ENCODE results near the gene LEMD2.

- TF ChIP-seq CTCF (tag by site-specific recombination; IDR thresholded peaks at IDR 0.05), result no peak
- TF ChIP-seq ZNF677 (tag by site-specific recombination; IDR thresholded peaks at IDR 0.05), result no peak
- TF ChIP-seq GLI4 (tag by site-specific recombination; IDR thresholded peaks at IDR 0.05), result no peak
- TF ChIP-seq ZNF792 (tag by site-specific recombination; IDR thresholded peaks at IDR 0.05), result no peak
- TF ChIP-seq REST (tag by site-specific recombination; IDR thresholded peaks at IDR 0.05), result no peak
- no peak for TF ChIP-seq SETDB1 (IDR thresholded peaks at IDR 0.05; ENCODE audit: insufficient read length, low read length)
- no peak for TF ChIP-seq ZNF324 (tag by site-specific recombination; IDR thresholded peaks at IDR 0.05)
- no peak for TF ChIP-seq ZNF223 (tag by site-specific recombination; IDR thresholded peaks at IDR 0.05)
- TF ChIP-seq ZNF768 (tag by site-specific recombination; IDR thresholded peaks at IDR 0.05), result no peak
- TF ChIP-seq ZNF843 (tag by site-specific recombination; IDR thresholded peaks at IDR 0.05), result no peak
- TF ChIP-seq ZNF280D (tag by site-specific recombination; IDR thresholded peaks at IDR 0.05), result no peak
- no peak for TF ChIP-seq ZNF133 (tag by site-specific recombination; IDR thresholded peaks at IDR 0.05)
- TF ChIP-seq SALL2 (tag by site-specific recombination; IDR thresholded peaks at IDR 0.05; ENCODE audit: borderline replicate concordance), result no peak
- TF ChIP-seq ZNF548 (tag by site-specific recombination; IDR thresholded peaks at IDR 0.05), result no peak
Measured at GRCh38 chr6:33807606-33808005, 18.7 kb upstream of the LEMD2 start.

All from HEK293 (cell line).